ENCODE measurements around the gene DUSP28.
"Not testable (repeated sequence)": the region's sequence is repeated elsewhere in the genome, so short reads cannot be mapped to it uniquely, and the experiment has no call there.

DUSP28 gene

GRCh38 chr2:240528406-240529040 is 31.6 kb upstream of the DUSP28 start:
- DNase-seq, result no peak

- DNase-seq, result no peak
Measured at GRCh38 chr2:240529344-240529999, 30.7 kb upstream of the DUSP28 start.

DNA sequence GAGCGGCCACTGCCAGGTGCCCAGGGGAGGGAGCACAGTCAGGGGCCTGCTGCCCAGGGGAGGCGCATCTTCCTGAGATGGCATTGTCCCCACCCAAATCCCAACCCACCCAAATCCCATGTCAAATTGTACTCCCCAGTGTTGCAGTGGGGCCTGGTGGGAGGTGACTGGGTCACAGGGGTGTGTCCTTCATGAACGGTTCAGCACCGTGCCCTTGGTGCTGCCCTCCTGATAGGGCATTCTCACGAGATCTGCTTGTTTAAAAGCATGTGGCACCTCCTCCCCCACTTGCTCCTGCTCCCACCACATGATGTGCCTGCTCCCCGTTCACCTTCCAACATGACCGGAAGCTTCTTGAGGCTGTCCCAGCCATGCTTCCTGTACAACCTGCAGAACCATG is 30.0 kb upstream of the DUSP28 start:
- no peak for DNase-seq

- no peak for DNase-seq
Measured at GRCh38 chr2:240531038-240531437, 29.1 kb upstream of the DUSP28 start.

GRCh38 chr2:240532031-240532775 is 28.0 kb upstream of the DUSP28 start:
- DNase-seq, result no peak

- no peak for DNase-seq
Measured at GRCh38 chr2:240538031-240538780, 22.0 kb upstream of the DUSP28 start.

DNA sequence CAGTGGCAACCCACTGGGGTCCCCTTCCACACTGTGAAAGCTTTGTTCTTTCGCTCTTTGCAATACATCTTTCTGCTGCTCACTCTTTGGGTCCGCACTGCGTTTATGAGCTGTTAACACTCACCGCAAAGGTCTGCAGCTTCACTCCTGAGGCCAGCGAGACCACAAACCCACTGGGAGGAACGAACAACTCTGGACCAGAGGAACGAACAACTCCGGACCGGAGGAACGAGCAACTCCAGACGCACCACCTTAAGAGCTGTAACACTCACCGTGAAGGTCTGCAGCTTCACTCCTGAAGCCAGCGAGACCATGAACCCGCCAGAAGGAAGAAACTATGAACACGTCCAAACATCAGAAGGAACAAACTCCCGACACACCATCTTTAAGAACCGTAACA is 21.1 kb upstream of the DUSP28 start:
- DNase-seq, result not testable (repeated sequence)

GRCh38 chr2:240539906-240540305 is 20.3 kb upstream of the DUSP28 start:
- DNase-seq, result no peak

DNA sequence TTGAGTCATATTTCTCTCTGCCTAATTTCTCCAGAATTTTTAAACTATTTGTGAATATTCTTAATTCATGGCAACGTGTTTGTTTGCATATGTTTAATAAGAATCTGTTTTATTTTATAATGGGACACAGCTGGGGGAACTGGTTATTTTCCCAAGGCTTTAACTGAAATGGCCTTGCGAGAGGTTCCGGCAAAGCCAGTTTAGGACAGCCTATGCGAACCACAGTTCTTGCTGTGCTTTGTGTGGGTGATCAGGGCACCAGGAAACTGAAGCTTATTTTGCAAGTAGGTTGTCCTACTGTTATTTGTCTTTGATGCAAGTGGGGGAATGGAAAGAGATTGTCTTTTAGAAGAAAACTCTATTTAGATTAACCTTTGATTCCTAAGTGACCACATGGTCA is 8.9 kb upstream of the DUSP28 start:
- DNase-seq, result no peak

- no peak for DNase-seq
Measured at GRCh38 chr2:240551811-240552210, 8.3 kb upstream of the DUSP28 start.

GRCh38 chr2:240553956-240554480 is 6.1 kb upstream of the DUSP28 start:
- DNase-seq, result no peak

DNA sequence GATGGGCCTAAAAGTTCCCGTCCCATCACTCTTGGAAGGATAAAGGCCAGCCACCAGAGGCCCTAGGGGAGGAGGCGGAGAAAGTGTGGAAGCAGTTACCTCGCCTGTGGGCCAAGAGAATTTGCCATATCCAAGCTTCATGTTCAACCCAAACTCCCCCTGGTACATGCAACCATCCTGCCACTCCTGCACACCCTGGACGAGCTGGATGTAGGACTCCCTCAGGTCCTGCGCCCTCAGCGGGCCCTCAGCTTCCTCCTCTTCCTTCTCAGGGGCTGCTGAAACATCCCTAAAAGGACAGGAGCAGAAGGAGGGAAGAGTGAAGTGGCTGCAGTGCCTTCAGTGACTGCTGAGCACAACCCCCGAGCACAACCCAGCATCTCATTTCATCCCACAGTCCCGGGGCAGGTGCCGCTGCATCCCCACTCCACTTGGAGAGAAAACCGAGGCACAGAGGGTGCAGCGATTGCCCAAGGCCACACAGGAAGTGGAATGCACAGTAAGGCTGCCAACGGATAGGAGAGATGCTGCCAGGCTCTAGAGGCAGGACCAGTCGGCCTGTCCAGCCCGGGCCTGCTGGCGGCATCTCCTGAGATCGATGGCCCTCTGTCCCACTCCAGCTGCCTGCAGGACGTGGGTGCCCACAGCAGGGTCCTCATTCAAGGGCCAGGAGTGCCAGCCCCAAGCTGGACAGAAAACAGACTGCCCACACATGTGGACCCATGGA is 5.2 kb upstream of the DUSP28 start:
- no peak for DNase-seq

- no peak for DNase-seq
Measured at GRCh38 chr2:240555541-240556250, 4.5 kb upstream of the DUSP28 start.

GRCh38 chr2:240556553-240557100 is 3.5 kb upstream of the DUSP28 start:
- no peak for DNase-seq

DNA sequence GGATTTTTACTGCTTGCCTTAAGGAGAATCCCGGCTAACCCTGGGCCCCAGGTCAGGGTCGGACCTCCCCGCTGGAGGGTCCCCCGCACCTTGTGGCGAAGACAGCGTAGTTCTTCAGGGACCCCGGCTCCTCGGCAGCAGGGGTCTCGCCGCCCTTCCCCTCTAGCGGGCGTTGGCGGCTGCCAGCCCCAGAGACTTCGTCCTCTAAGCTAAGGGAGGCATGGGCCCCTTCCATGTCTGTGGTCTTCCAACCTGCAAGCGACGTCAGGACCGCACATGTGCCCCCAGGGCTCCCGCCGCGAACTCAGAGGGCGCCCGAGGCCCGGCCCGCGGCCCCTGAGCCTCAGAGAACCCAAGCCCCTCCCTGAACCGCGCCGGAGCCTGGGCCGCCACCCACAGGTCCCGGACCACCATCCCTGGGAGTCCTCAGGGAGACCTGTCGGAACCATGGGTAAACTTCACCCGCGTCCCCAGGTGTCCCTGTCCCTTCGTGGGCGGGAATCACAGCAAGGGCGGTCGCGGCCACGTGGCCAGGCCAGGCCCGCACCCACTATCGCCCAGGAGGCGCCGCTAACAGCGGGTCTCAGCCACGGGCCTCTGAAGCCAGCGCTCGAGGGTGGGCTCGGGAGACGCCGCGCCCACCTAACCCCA is 2.9 kb upstream of the DUSP28 start:
- DNase-seq, result no peak

GRCh38 chr2:240557808-240558207 is 2.3 kb upstream of the DUSP28 start, which contains the start of gene ANKMY1:
Gene ANKMY1 (minus strand): TSS chr2:240557988. CDS start chr2:240557335, 653 bp downstream.
- DNase-seq, result no peak

DNA sequence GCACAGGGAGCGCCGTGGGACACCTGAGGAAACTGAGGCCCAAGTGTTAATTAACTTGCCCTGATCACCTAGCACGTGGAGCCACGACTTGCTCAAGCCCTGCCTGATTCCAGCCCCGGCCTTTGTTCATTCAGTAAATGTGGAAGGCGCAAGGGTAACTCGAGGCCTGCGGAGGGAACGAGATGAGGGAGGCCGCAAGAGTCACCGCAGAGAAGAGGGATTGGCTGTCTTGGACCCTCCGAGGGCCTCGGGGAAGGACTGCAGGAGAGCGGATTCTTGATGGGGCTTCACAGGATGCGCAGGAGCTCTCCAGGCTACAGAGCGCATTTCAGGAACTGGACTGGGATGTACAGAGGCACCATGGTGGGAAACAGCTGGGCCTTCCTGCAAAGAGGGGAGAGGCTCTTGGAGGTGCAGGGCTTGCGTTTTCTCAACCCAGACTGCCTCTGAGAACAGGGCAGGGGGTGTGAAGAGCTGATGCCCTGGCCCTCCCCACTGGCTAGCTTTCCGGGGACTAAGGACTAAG is 1.9 kb upstream of the DUSP28 start:
- no peak for DNase-seq

DNA sequence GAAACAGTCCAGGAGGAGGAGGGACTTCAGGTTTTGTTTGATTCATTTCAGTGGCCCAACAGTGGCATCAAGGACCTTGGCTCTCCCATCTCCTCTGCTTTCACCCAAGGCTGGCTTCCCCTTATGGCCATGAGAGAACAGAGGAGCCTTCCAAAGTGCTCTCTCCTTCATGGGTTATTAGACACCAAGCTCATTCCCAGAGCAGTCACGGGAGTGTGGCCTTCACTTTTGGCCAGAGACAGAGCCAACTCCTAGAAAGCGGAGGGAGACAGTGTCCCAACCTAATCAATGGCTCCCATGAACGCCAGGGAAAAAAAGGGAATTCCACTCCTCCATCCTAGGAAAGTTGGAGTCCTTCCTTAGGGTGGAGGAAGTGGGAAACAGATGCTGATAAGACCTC is 871 bp upstream of the DUSP28 start:
- no peak for DNase-seq

DNA sequence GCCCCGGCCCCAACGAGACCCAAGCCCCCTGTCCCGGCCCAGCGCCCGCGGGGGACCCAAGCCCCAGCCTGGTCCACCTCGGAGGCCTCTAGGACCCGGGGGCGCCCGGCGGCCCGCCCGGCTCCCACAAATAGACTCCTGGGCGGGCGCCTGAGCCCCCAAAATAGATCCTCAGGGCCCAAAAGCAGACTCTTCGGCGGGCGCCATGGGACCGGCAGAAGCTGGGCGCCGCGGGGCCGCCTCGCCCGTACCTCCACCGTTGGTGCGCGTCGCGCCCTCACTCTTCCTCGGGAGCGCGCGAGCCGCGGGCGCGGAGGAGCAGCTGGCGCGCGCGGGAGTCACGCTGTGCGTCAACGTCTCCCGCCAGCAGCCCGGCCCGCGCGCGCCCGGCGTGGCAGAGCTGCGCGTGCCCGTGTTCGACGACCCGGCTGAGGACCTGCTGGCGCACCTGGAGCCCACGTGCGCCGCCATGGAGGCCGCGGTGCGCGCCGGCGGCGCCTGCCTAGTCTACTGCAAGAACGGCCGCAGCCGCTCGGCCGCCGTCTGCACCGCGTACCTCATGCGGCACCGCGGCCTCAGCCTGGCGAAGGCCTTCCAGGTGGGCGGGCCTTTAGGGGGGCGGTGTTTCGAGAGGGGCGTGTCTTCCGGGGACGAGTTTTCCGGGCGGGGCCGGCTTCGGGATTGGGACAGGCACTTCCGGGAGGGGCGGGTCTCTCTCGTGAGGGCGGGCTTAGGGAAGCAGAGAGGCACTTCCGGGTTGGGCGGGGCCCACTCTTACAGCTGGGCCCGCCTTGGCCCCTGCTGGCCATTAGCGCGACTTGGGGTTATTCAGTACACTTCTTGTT is 545 bp downstream of the DUSP28 start:
- peak; percentile 93 for DNase-seq

Data from NCI-H510A (cell line).